Neural progenitor cell (in vitro differentiated cells): ENCODE data around the gene VWA5B2.

ENCODE experiments used
- CTCF ChIP-seq: fragments of 200-600 bp; sonication (generic); IDR thresholded peaks from 2 replicates; pipeline ENCODE4 v1.5.1; 2017; ENCODE audit warnings: antibody characterized with exemption, mild to moderate bottlenecking
- EZH2 ChIP-seq: fragments of 200-600 bp; sonication (generic); IDR thresholded peaks from 2 replicates; pipeline ENCODE4 v1.6.1; 2017; ENCODE audit warnings: antibody characterized with exemption, mild to moderate bottlenecking, moderate library complexity
- EZH2phosphoT487 ChIP-seq: fragments of 200-600 bp; sonication (generic); IDR thresholded peaks from 2 replicates; pipeline ENCODE4 v1.6.1; 2017; ENCODE audit warnings: antibody characterized with exemption

GRCh38 chr3:184291044-184291737 lies 61.8 kb downstream of the VWA5B2 start:
- TF ChIP-seq CTCF: no peak
- TF ChIP-seq EZH2phosphoT487: no peak
- TF ChIP-seq EZH2: no peak
